GM18951 (cell line): ENCODE results near the gene WT1.
"Not testable (repeated sequence)": the region's sequence is repeated elsewhere in the genome, so short reads cannot be mapped to it uniquely, and the experiment has no call there.

Experiments
- POLR2A ChIP-seq: IDR thresholded peaks from 4 replicates; pipeline ENCODE4 v1.6.1; 2011; ENCODE audit warnings: mild to moderate bottlenecking; ENCODE audit not compliant: insufficient read length, insufficient read depth; ENCODE audit errors: extremely low read depth
- in situ Hi-C: fragments of 300-500 bp; cut with MboI; formaldehyde crosslinking; loops from one replicate; pipeline ENCODE4 v1.12.0; 2022; ENCODE audit warnings: low sequenced_read_pairs, mixed read lengths, inconsistent platforms; ENCODE audit not compliant: unreplicated experiment

Gene WT1

DNA sequence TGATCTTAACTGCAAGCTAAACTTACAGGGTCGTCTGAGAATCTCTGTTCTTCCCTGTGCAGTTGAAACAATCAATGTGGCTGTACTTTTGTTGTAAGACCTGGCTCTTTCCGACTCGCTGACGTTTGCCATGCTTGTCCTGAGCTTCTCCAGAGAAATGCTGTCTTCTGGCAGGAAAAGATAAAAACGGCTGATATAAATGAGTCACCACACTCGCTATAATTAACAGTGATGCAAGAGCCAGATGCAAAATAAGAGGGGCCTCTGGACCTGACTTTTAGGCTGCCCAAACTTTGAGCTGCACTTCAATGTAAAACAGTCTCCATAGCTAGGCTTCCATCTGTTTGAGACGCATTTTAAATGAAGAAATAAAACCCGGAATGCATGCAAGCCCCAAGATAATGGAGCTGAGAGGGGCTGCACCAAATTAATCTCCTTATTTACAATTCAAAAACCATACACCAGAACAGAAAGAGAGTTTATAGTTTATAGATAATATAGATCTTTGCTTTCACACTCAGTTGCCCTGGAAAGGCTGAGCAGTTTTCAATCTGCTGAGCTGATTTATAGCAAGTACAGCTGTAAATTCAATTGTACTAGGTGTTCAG lies 48.5 kb downstream of the WT1 start:
- in situ Hi-C loops: no loop called here
- no peak for TF ChIP-seq POLR2A

DNA sequence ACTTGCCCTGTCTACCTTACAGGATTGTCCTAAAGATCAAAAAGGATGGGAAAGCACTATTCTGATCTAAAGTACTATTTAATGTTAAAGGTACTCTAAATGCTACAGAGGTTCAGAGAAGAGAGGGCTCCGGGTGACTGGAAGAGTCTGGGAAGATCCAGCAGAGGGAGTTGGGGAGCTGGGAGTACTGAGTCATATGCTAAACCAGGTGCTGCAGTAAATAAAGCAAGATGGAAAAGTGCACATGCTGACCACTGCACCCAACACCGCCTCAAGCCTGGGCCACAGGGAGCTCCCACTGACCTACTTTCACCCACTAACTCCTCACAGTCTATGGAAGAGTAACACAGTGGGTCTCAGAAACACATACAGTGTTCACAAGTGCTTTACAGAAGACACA lies 49.3 kb downstream of the WT1 start:
- in situ Hi-C loops: no loop called here
- TF ChIP-seq POLR2A: no peak

DNA sequence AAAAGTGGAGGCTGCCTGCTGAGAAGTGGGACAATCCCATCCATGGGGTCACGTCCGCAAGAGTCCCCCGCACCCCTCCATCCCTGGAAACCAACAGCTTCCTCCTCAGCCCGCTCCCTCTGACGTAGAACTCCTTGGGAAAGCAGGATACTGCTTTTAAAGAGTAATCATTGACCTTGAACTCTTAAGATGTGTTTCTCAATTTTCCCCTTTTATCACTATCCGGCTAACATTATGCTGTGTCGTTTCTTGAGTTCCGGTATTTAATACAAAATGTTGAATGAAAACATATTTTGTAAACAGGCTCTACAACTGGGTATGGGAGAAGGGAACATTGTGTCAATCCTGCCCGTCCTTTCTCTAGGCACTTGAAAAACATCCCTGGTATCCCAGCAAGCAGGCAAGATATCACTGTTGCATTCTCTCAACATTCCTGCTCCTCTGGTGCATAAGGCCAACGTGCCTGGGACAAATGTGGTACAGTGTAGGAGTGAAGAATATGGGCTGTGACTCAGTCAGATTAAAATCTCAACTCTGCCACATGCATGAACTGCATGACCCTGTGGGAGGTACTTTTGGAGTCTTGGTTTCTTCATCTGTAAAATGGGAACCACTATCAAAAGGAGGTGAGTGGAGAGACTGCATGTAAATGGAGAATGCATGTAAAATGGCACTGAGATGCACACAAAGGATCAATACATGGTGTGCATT lies 52.8 kb downstream of the WT1 start:
- no peak for TF ChIP-seq POLR2A
- in situ Hi-C loops: no loop called here

DNA sequence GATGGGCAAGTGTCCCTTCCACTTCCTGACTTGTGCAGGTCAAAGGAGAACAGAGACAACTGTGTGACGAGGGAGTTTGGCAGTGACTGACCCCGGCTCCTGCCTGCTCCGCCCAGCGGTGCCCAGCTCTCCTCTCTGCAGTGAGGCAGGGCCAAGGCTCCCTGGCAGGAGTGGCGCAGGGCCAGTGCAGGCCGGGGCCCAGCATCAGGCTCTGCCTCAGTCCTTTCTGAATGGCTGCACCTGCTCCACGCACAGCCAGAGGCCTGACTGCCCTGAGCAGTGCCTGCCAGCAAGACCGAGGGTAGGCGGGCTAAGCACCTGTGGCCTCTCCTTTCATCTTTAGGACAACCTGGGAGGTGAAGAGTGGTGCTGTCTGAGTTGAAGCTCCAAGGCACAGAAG lies 54.2 kb downstream of the WT1 start:
- no peak for TF ChIP-seq POLR2A
- in situ Hi-C loops: no loop called here

DNA sequence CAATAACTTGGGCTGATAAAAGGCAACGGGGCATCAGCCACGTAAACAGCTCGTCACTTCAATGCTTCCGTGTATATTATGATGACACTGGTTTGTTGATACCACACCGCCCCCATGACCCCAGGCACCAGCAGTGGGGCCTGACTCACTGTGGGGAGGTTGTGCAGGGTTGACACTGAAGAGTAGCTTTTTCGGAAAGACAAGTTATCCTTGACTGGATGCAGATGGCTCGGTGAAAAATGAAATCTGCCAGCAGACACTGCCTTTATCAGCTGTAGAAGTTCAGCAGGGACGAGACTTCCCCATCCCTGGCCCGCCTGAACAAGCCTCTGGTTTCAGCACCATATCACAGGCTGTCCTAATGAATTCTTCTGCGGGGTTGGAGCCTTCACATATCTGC lies 55.6 kb downstream of the WT1 start:
- in situ Hi-C loops: no loop called here
- TF ChIP-seq POLR2A: no peak

DNA sequence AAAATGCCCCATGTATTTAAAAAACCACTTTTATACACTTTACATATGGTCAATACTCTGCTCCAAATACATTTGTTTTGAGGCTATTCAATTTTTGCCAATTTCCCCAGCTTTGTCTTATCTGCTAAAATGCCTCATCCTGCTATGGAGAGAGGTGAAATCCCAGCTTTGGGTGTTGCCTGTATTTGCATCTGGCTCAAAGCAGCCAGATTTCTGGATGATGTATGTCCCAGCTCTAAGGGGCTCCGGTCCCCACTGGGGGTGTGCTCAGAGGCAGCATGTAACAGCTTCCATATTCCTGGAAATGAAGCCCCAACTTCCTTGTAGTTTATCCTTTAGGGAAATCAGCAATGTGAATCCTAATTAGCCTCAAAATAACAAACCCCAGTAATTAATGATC lies 59.5 kb downstream of the WT1 start:
- in situ Hi-C loops: no loop called here
- TF ChIP-seq POLR2A: no peak

DNA sequence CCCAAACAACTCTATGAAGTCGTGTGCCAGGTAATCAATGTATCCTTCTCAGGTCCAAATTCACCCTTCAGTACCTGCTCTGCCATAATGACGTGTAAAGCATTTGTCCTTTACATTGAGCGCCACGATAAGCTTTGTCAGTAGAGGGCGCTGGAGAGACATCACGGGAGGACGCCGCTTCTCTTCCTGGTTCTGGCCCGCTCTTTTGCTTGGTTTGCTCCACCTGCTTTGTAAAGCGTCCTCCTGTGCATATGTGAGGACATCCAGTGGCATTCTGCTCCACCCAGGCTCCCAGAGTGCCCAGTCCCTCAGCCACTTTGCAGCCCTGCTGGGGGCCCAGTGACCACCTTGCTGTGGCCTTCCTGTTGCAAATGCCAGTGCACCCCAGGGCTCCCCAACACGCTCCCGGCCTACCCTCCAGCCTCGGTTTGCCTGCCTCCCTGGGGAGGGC lies 61.1 kb downstream of the WT1 start:
- TF ChIP-seq POLR2A: no peak
- in situ Hi-C loops: no loop called here

DNA sequence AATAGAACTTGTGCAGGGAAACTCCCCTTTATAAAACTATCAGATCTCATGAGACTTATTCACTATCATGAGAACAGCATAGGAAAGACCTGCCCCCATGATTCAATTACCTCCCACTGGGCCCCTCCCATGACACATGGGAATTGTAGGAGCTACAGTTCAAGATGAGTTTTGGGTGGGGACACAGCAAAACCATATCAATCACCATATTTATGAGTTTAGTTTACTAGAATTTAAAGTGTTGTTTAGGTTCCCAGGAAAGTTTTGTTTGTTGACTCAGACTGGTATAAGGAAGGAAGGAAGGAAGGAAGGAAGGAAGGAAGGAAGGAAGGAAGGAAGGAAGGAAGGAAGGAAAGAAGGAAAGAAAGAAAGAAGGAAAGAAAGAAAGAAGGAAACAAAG lies 65.4 kb downstream of the WT1 start:
- in situ Hi-C loops: not testable (repeated sequence)

DNA sequence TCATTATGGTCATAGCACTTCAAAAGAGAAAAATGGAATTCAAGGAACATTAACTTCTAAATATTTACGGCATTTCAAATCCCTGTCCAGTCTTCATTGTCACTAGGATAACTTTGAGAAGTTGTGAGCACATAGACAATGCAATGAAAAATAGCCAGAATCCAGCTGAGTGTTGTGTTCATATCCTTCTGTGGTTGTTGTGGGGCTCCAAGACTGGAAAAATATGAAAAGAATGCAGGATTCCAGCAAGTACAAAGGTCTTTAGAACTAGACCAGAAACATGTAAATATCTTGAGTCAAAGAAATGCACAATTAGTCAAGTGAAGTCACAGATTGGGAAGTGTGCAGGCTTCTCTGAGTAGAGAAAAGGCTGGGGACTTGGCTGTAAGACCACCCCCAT lies 68.7 kb downstream of the WT1 start:
- no peak for TF ChIP-seq POLR2A
- in situ Hi-C loops: no loop called here

DNA sequence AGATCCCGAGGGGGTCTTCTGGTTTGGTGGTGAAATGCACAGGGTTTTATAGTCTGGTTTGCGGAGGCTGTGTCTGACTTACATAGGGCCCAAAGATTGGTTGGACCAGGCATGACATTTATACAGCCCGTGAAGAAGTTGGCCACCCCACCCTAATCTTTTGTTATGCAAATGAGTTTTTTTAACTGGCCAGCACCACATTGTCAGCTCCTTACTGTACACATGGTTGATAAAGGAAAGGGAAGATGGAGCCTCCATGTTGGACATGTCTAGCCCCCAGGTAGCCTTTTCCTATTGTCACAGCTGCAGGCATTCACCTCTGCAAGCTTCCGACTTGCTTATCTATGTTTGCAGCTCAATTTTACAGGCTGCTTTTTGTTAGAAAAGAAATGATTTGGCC lies 70.1 kb downstream of the WT1 start:
- no peak for TF ChIP-seq POLR2A
- in situ Hi-C loops: no loop called here

DNA sequence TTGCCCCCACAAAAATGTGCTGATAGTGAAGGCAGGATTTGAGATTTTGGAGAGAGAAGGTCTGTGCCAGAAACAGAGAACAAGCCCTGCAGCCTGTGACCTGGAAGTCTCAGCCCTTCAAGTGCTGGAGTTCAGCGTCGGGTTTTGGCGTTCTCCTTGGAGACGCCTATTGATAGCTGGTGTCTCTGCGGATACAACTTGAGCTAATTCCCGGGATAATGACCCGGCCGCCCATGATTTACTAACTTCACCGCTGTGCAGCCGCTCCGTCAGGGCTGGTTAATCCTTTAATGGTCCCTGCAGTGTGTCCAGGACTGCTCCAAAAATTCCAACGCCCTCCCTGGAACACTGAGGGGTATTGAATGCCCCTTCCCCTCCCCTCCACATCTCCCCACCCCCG lies 76.6 kb downstream of the WT1 start:
- in situ Hi-C loops: no loop called here
- no peak for TF ChIP-seq POLR2A

DNA sequence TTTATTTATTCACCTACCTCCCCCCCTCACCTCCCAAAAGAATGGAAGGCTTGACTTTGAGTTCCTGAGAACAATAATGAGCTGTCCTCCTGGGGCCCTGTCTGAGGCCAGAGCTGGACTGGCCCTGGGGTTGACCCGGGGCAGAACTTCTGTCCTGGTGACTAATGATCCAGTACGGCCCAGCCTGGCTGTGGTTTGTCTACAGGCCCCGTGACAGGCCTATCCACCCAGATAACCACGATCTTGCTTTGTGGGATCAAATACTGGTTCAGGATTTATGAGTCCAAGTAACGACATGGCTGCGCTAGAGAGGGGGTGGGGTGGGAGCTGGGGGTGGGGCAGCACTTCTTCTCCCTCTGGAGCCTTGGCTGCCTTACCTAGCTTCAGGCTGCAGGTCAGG lies 81.5 kb downstream of the WT1 start:
- in situ Hi-C loops: no loop called here

DNA sequence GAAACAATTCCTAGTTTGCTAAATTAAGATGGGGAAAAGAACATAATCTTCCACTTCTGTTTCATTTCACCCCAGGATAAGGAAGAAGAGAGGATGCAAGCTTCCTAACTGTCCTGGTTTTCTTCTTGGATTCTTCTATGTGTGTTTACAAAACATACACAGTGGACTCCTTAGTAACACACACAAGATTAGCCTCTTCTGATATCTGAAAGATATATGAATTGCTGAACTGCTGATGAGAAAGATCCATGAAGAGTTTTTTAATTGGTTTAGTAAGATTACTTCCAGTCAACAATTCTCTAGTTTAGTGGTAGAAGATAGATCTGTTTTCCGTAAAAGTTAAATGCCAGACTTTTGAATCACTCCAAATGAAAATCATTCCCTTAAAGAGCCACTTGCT lies 86.8 kb downstream of the WT1 start:
- no peak for TF ChIP-seq POLR2A
- in situ Hi-C loops: no loop called here

More for the DNA sequence above, 81.5 kb downstream of the WT1 start:
- TF ChIP-seq POLR2A: no peak

DNA sequence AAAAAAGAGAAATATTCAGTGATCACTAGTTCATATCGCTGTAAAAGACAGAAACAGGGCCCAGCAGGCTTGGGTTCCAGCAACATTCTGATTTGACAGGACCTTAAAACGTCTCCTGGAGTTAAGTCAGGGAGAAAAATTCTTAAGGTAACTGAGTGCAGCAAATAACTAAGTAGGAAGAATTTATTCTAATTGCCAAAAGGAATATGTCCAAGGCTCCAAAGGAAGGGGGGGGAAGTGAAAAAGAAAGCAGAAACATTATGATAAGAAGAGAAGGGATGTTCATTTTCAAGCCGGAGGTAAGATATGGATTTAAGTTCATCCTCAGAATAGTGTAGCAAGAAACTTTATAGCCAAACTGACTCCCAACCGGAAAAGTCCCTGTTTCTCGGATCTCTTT lies 90.4 kb downstream of the WT1 start:
- in situ Hi-C loops: no loop called here
- no peak for TF ChIP-seq POLR2A

DNA sequence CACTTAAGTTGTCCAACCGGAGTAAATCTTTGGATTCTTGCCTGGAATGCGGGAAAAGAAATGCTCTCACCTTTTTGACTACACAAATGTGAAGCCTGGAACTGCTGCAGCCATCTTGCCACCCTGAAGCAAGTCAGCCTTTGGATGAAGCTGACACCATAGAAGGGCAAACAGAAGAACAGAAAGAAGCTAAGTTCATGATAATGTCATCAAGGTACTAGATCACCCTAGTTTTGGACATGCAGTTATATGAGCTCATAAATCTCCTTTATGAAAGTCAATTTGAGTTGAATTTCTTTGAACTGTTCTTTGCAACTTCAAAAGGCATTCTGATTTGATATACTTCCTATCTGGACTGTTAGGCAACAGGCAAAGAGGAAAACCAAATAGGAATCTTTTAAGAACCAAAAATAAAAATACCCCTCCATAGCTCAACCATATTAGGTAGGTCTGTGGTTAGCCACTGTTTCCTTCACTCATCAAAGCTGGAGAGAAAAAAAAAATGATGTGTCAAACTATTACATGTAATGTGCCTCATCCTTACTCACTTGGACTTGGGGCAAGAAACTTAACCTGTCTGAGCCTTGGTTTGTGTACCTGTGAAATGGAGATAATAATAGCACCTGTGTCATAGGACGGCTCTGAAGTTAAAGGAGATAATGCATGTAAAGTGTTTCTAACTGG lies 91.9 kb downstream of the WT1 start:
- TF ChIP-seq POLR2A: no peak
- in situ Hi-C loops: no loop called here
